ENCODE measurements around the gene HARS1. TPM values are rescaled to one million over a fixed set of nuclear protein-coding genes. Genes with fewer than 3 reads are reported as not detected.
"Not testable (repeated sequence)": the region's sequence is repeated elsewhere in the genome, so short reads cannot be mapped to it uniquely, and the experiment has no call there.

HARS1 gene
- total RNA-seq, 3 donors from 2014 or later (not counting 1 experiment from before 2014, with no cell fraction given) = 62.4 to 73.8 (median 68.3) TPM

GRCh38 chr5:140710899-140711552 is 19.9 kb upstream of the HARS1 start:
- peak overlapping the region; percentile 98 for H3K4me3 ChIP-seq (ENCODE audit: low read length)
- intact Hi-C loops (cut with micrococcal nuclease) = loop anchor here (1.0 to 2.0 kb wide), 3 partner anchors 11 to 310 kb away; partner anchors contain the start of genes ANKHD1, APBB3, SLC35A4 and ZMAT2
- peak overlapping the region; percentile 100 for H3K4me3 Mint-ChIP-seq
- ATAC-seq (peak; percentile 85 to 93 (median 86)), DNase-seq (peak; percentile 77 to 95)
- peaks cover 10% of the 10 kb centered on the region for H3K36me3 Mint-ChIP-seq
- H3K27ac Mint-ChIP-seq = peak overlapping the region; percentile 99 to 100
- no peaks in the 10 kb centered on the region for H3K9me3 ChIP-seq (ENCODE audit: control insufficient read depth, insufficient read depth, low read length)
- H3K4me1 ChIP-seq (ENCODE audit: control insufficient read depth, insufficient read depth, low read length) = peaks cover 9% of the 10 kb centered on the region
- peaks cover 13 to 26% of the 10 kb centered on the region in 2 donors for H3K4me1 Mint-ChIP-seq
- 4% methylated on average over 26 of the region's 27 CpGs for WGBS (ENCODE audit: insufficient coverage)
- H3K27me3 Mint-ChIP-seq (ENCODE audit: low read depth in 2 of 2) = peaks cover 6 to 10% of the 10 kb centered on the region in 2 donors
- H3K27ac ChIP-seq (ENCODE audit: low read length) = peak overlapping the region; percentile 91
- TF ChIP-seq, protein P1, sequence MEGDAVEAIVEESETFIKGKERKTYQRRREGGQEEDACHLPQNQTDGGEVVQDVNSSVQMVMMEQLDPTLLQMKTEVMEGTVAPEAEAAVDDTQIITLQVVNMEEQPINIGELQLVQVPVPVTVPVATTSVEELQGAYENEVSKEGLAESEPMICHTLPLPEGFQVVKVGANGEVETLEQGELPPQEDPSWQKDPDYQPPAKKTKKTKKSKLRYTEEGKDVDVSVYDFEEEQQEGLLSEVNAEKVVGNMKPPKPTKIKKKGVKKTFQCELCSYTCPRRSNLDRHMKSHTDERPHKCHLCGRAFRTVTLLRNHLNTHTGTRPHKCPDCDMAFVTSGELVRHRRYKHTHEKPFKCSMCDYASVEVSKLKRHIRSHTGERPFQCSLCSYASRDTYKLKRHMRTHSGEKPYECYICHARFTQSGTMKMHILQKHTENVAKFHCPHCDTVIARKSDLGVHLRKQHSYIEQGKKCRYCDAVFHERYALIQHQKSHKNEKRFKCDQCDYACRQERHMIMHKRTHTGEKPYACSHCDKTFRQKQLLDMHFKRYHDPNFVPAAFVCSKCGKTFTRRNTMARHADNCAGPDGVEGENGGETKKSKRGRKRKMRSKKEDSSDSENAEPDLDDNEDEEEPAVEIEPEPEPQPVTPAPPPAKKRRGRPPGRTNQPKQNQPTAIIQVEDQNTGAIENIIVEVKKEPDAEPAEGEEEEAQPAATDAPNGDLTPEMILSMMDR (IDR thresholded peaks at IDR 0.05) = no peak
- H3K27me3 ChIP-seq (ENCODE audit: control insufficient read depth, insufficient read depth, low read length) = no peaks in the 10 kb centered on the region
- no peaks in the 10 kb centered on the region for H3K9me3 Mint-ChIP-seq
- peaks cover 8% of the 10 kb centered on the region for H3K36me3 ChIP-seq (ENCODE audit: control insufficient read depth, insufficient read depth, low read length)

DNA sequence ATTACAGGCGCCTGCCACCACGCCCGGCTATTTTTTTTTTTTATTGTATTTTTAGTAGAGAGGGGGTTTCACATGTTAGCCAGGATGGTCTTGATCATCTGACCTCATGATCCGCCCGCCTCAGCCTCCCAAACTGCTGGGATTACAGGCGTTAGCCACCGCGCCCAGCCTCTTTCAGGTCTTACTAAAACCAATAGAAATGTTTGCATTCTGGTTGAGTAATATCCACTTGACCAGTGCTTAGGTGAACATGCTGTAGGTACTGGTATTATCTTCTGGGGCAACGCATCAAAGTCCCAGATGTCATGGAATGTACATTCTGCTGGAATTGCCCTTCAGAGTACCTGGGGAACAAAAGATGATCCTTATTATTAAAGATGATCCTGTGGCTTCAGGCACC is 17.6 kb upstream of the HARS1 start:
- DNase-seq; H3K9me3 ChIP-seq (ENCODE audit: control insufficient read depth, insufficient read depth, low read length); intact Hi-C loops (cut with micrococcal nuclease); H3K27me3 ChIP-seq (ENCODE audit: control insufficient read depth, insufficient read depth, low read length); H3K9me3 Mint-ChIP-seq; H3K4me3 ChIP-seq (ENCODE audit: low read length); H3K4me1 ChIP-seq (ENCODE audit: control insufficient read depth, insufficient read depth, low read length); ATAC-seq; H3K27ac ChIP-seq (ENCODE audit: low read length): not testable (repeated sequence)
- H3K36me3 ChIP-seq (ENCODE audit: control insufficient read depth, insufficient read depth, low read length) = peaks cover 30% of the 10 kb centered on the region
- peaks cover 6 to 10% of the 10 kb centered on the region in 2 donors for H3K27me3 Mint-ChIP-seq (ENCODE audit: low read depth in 2 of 2)
- peak overlapping the region; percentile 100 for H3K4me3 Mint-ChIP-seq
- peaks cover 13 to 26% of the 10 kb centered on the region in 2 donors for H3K4me1 Mint-ChIP-seq
- 93% methylated on average over 9 of the region's 9 CpGs for WGBS (ENCODE audit: insufficient coverage)
- peak overlapping the region; percentile 99 to 100 for H3K27ac Mint-ChIP-seq
- H3K36me3 Mint-ChIP-seq = peaks cover 16% of the 10 kb centered on the region

DNA sequence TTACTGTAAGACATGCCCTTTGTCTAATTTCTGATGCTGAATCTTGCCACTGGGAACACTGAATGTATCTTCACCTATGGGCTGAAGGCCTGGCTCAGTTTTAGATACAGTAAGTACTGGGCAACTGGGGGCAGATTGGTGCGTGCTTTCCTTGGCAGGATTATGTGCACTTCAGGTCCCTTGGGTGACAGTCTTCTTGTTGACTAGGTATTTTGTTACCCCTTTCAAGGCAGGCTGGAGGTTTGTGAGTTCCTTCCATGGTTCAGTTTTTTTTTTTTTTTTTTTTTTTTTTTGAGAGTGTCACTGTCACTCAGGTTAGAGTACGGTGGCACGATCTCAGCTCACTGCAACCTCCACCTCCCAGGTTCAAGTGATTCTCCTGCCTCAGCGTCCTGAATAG is 16.6 kb upstream of the HARS1 start:
- intact Hi-C loops (cut with micrococcal nuclease) = no loop called here
- H3K4me1 Mint-ChIP-seq = peaks cover 13 to 26% of the 10 kb centered on the region in 2 donors
- peaks cover 9% of the 10 kb centered on the region for H3K4me1 ChIP-seq (ENCODE audit: control insufficient read depth, insufficient read depth, low read length)
- TF ChIP-seq, protein P1 (IDR thresholded peaks at IDR 0.05) = no peak
- no peak overlapping the region for H3K27ac ChIP-seq (ENCODE audit: low read length)
- H3K27ac Mint-ChIP-seq = peak overlapping the region; percentile 10 to 59
- no peak overlapping the region for H3K4me3 ChIP-seq (ENCODE audit: low read length)
- H3K36me3 ChIP-seq (ENCODE audit: control insufficient read depth, insufficient read depth, low read length) = peaks cover 39% of the 10 kb centered on the region
- no peak for ATAC-seq
- DNase-seq = no peak
- H3K27me3 Mint-ChIP-seq (ENCODE audit: low read depth in 2 of 2) = peaks cover 6 to 10% of the 10 kb centered on the region in 2 donors
- H3K27me3 ChIP-seq (ENCODE audit: control insufficient read depth, insufficient read depth, low read length) = no peaks in the 10 kb centered on the region
- H3K9me3 Mint-ChIP-seq = no peaks in the 10 kb centered on the region
- 100% methylated on average over 4 of the region's 4 CpGs for WGBS (ENCODE audit: insufficient coverage)
- peaks cover 19% of the 10 kb centered on the region for H3K36me3 Mint-ChIP-seq
- H3K9me3 ChIP-seq (ENCODE audit: control insufficient read depth, insufficient read depth, low read length) = no peaks in the 10 kb centered on the region
- H3K4me3 Mint-ChIP-seq = no peak overlapping the region
